Activated effector memory CD4-positive, alpha-beta T cell treated with anti-CD3 and anti-CD28 coated beads, Interleukin-2, amount 50 U/mL, for 16 hours (primary cell): Measurements from ENCODE around the gene CD300LG.

Experiments
- DNase-seq: peaks from one replicate; pipeline ENCODE4 v3.0.0-alpha.2; 2020

Gene CD300LG

GRCh38 chr17:43909537-43910231 is 62.7 kb downstream of the CD300LG start:
- no peak for DNase-seq

- DNase-seq: no peak
These were observed 64.9 kb downstream of the CD300LG start for GRCh38 chr17:43911904-43912303.

- no peak for DNase-seq
These were observed 65.8 kb downstream of the CD300LG start for GRCh38 chr17:43912635-43913304.
